Esophagus squamous epithelium (tissue), 4 donors: ENCODE measurements around the gene FAM47E.

Source experiments
- CTCF ChIP-seq, 6 experiments: fragments of 450-650 bp in 4 of 6; fragments of 200-600 bp in 2 of 6; sonication (generic) in 2 of 6; IDR thresholded peaks; one replicate each; pipeline ENCODE4 v1.5.1; 2016 to 2019; ENCODE audit warnings: antibody characterized with exemption in 6 of 6, mild to moderate bottlenecking in 4 of 6, moderate library complexity in 4 of 6
- POLR2A ChIP-seq, 4 donors: fragments of 450-650 bp; IDR thresholded peaks; one replicate each; pipeline ENCODE4 v1.6.1; 2017; ENCODE audit warnings: antibody characterized with exemption in 4 of 4, mild to moderate bottlenecking in 4 of 4, moderate library complexity in 3 of 4

GRCh38 chr4:76315267-76315918 is 63.9 kb downstream of the FAM47E start:
- TF ChIP-seq CTCF (IDR thresholded peaks at IDR 0.05) (no peak), POLR2A (IDR thresholded peaks at IDR 0.05) (no peak)
